ENCODE results near the gene TCEA3. TPM values are rescaled to one million over a fixed set of nuclear protein-coding genes. Genes with fewer than 3 reads are reported as not detected.

TCEA3 gene
- total RNA-seq, 1 experiment from 2014 or later = not detected

GRCh38 chr1:23451441-23451840 lies 26.9 kb upstream of the TCEA3 start:
- Histone ChIP-seq H3K9me3 (no peaks in the 10 kb centered on the region), H3K36me3 (no peaks in the 10 kb centered on the region), H3K4me3 (no peak overlapping the region), H3K27me3 (no peaks in the 10 kb centered on the region)
- DNase-seq = no peak

- H3K9me3 ChIP-seq = no peaks in the 10 kb centered on the region
- no peaks in the 10 kb centered on the region for H3K27me3 ChIP-seq
- H3K36me3 ChIP-seq = no peaks in the 10 kb centered on the region
- DNase-seq = no peak
- H3K4me3 ChIP-seq = no peak overlapping the region
These were observed 26.3 kb upstream of the TCEA3 start for GRCh38 chr1:23450894-23451293.

- no peaks in the 10 kb centered on the region for H3K9me3 ChIP-seq
- no peak for DNase-seq
- no peaks in the 10 kb centered on the region for H3K27me3 ChIP-seq
- H3K36me3 ChIP-seq = no peaks in the 10 kb centered on the region
- H3K4me3 ChIP-seq = no peak overlapping the region
These were observed 25.4 kb upstream of the TCEA3 start for GRCh38 chr1:23449958-23450357.

GRCh38 chr1:23449306-23449705 lies 24.8 kb upstream of the TCEA3 start:
- Histone ChIP-seq H3K27me3 (no peaks in the 10 kb centered on the region), H3K36me3 (no peaks in the 10 kb centered on the region), H3K9me3 (no peaks in the 10 kb centered on the region), H3K4me3 (no peak overlapping the region)
- no peak for DNase-seq

GRCh38 chr1:23448846-23449245 lies 24.3 kb upstream of the TCEA3 start:
- H3K27me3 ChIP-seq = no peaks in the 10 kb centered on the region
- H3K36me3 ChIP-seq = no peaks in the 10 kb centered on the region
- DNase-seq = no peak
- H3K4me3 ChIP-seq = no peak overlapping the region
- no peaks in the 10 kb centered on the region for H3K9me3 ChIP-seq

- Histone ChIP-seq H3K36me3 (no peaks in the 10 kb centered on the region), H3K4me3 (no peak overlapping the region), H3K27me3 (no peaks in the 10 kb centered on the region), H3K9me3 (no peaks in the 10 kb centered on the region)
- DNase-seq = no peak
These were observed 22.2 kb upstream of the TCEA3 start for GRCh38 chr1:23446661-23447310.

- Histone ChIP-seq H3K36me3 (no peaks in the 10 kb centered on the region), H3K9me3 (no peaks in the 10 kb centered on the region), H3K4me3 (no peak overlapping the region), H3K27me3 (no peaks in the 10 kb centered on the region)
- no peak for DNase-seq
These were observed 20.2 kb upstream of the TCEA3 start for GRCh38 chr1:23444596-23445390.

- no peaks in the 10 kb centered on the region for H3K9me3 ChIP-seq
- H3K27me3 ChIP-seq = no peaks in the 10 kb centered on the region
- H3K36me3 ChIP-seq = no peaks in the 10 kb centered on the region
- H3K4me3 ChIP-seq = no peak overlapping the region
- DNase-seq = no peak
These were observed 19.6 kb upstream of the TCEA3 start for GRCh38 chr1:23444104-23444533.

GRCh38 chr1:23442751-23443150 lies 18.2 kb upstream of the TCEA3 start:
- Histone ChIP-seq H3K9me3 (no peaks in the 10 kb centered on the region), H3K4me3 (no peak overlapping the region), H3K36me3 (no peaks in the 10 kb centered on the region), H3K27me3 (no peaks in the 10 kb centered on the region)
- no peak for DNase-seq

- Histone ChIP-seq H3K4me3 (no peak overlapping the region), H3K27me3 (no peaks in the 10 kb centered on the region), H3K9me3 (no peaks in the 10 kb centered on the region), H3K36me3 (no peaks in the 10 kb centered on the region)
- DNase-seq = no peak
These were observed 17.0 kb upstream of the TCEA3 start for GRCh38 chr1:23441446-23442148.

GRCh38 chr1:23438545-23438944 lies 14.0 kb upstream of the TCEA3 start:
- no peak for DNase-seq
- no peaks in the 10 kb centered on the region for H3K27me3 ChIP-seq
- no peaks in the 10 kb centered on the region for H3K9me3 ChIP-seq
- H3K36me3 ChIP-seq = no peaks in the 10 kb centered on the region
- H3K4me3 ChIP-seq = no peak overlapping the region

- Histone ChIP-seq H3K36me3 (no peaks in the 10 kb centered on the region), H3K27me3 (no peaks in the 10 kb centered on the region), H3K4me3 (no peak overlapping the region), H3K9me3 (no peaks in the 10 kb centered on the region)
- no peak for DNase-seq
These were observed 12.8 kb upstream of the TCEA3 start for GRCh38 chr1:23437355-23437664.

- H3K36me3 ChIP-seq = no peaks in the 10 kb centered on the region
- no peaks in the 10 kb centered on the region for H3K27me3 ChIP-seq
- H3K9me3 ChIP-seq = no peaks in the 10 kb centered on the region
- no peak overlapping the region for H3K4me3 ChIP-seq
- no peak for DNase-seq
These were observed 12.2 kb upstream of the TCEA3 start for GRCh38 chr1:23436520-23437354.

GRCh38 chr1:23434260-23434775 lies 9.8 kb upstream of the TCEA3 start:
- no peak overlapping the region for H3K4me3 ChIP-seq
- no peaks in the 10 kb centered on the region for H3K9me3 ChIP-seq
- H3K36me3 ChIP-seq = no peaks in the 10 kb centered on the region
- DNase-seq = no peak
- H3K27me3 ChIP-seq = no peaks in the 10 kb centered on the region

GRCh38 chr1:23433122-23433521 lies 8.6 kb upstream of the TCEA3 start:
- Histone ChIP-seq H3K27me3 (no peaks in the 10 kb centered on the region), H3K9me3 (no peaks in the 10 kb centered on the region), H3K36me3 (no peaks in the 10 kb centered on the region), H3K4me3 (no peak overlapping the region)
- DNase-seq = no peak

- no peaks in the 10 kb centered on the region for H3K36me3 ChIP-seq
- H3K4me3 ChIP-seq = no peak overlapping the region
- no peak for DNase-seq
- no peaks in the 10 kb centered on the region for H3K9me3 ChIP-seq
- H3K27me3 ChIP-seq = no peaks in the 10 kb centered on the region
These were observed 6.9 kb upstream of the TCEA3 start for GRCh38 chr1:23431431-23431830.

GRCh38 chr1:23430803-23431202 lies 6.3 kb upstream of the TCEA3 start:
- no peaks in the 10 kb centered on the region for H3K27me3 ChIP-seq
- no peak overlapping the region for H3K4me3 ChIP-seq
- no peaks in the 10 kb centered on the region for H3K36me3 ChIP-seq
- H3K9me3 ChIP-seq = no peaks in the 10 kb centered on the region
- DNase-seq = no peak

Data from MG63 (cell line).